Measurements from ENCODE around the gene EIF6.
"Not testable (repeated sequence)": the region's sequence is repeated elsewhere in the genome, so short reads cannot be mapped to it uniquely, and the experiment has no call there.

Gene EIF6

DNA sequence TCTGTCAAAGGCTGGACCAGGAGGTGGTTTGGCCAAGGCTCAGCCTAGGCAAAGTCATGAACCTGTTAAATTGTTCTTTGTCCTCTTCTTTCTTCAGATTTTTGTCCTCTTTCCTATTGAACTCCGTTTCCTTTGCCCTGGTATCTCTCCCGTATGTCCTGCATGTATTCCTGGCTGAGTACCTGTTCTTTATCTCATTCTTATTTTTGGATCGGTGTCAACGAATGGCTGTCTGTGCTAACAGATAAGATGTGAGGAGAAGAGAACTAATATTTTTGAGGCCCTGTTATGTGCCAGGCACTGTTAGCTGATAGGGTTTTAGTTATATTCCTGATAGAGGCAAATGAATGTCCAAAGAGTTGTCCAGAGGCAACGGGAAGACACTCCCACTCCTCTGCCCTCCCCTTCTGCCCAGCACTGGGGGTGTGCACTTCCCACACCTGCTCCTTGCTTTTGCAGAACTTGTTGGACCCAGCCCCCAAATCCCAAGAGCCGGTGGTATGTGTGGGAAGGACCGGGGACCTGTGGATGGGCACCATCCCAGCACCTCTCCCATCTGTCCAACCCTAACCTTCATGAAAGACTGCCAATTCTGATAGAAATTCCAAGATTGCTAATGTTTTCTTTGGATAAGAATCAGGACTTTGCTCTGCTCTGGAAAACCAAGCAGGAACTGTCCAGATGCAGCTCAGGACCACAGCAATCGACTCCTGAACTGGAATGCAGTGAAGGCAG lies 27.2 kb downstream of the EIF6 start:
- H3K27me3 ChIP-seq, result no peaks in the 10 kb centered on the region

DNA sequence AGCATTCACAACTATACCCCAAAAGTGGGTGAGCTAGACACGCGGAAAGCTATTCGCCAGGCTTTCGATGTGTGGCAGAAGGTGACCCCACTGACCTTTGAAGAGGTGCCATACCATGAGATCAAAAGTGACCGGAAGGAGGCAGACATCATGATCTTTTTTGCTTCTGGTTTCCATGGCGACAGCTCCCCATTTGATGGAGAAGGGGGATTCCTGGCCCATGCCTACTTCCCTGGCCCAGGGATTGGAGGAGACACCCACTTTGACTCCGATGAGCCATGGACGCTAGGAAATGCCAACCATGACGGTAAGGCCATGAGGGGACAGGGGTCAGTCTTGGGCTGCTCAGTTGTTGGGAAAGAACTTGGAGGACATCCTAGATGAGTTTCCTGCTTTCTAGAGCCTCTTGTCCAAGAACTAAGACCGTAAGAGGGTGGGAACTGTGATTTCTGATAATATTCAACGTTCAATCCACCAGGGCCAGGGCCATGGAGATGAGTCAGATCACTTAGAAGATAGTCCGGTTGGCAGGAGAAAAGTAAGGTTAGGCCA lies 30.0 kb downstream of the EIF6 start:
- H3K4me1 ChIP-seq, result peaks cover 0 to 8% (median 2%) of the 10 kb centered on the region in 4 donors
- H3K27me3 ChIP-seq, result no peaks in the 10 kb centered on the region
- H3K4me3 ChIP-seq, result no peak overlapping the region
- intact Hi-C loops (cut with DNase I; ENCODE audit: low total_unique reads), result no loop called here
- H3K27ac ChIP-seq, result no peak overlapping the region
- H3K36me3 ChIP-seq, result peaks cover 0 to 12% (median 0%) of the 10 kb centered on the region in 3 donors
- DNase-seq, result no peak
- TF ChIP-seq, protein P1, sequence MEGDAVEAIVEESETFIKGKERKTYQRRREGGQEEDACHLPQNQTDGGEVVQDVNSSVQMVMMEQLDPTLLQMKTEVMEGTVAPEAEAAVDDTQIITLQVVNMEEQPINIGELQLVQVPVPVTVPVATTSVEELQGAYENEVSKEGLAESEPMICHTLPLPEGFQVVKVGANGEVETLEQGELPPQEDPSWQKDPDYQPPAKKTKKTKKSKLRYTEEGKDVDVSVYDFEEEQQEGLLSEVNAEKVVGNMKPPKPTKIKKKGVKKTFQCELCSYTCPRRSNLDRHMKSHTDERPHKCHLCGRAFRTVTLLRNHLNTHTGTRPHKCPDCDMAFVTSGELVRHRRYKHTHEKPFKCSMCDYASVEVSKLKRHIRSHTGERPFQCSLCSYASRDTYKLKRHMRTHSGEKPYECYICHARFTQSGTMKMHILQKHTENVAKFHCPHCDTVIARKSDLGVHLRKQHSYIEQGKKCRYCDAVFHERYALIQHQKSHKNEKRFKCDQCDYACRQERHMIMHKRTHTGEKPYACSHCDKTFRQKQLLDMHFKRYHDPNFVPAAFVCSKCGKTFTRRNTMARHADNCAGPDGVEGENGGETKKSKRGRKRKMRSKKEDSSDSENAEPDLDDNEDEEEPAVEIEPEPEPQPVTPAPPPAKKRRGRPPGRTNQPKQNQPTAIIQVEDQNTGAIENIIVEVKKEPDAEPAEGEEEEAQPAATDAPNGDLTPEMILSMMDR (IDR thresholded peaks at IDR 0.05), result no peak
- no peaks in the 10 kb centered on the region for H3K9me3 ChIP-seq

More for the DNA sequence above, 27.2 kb downstream of the EIF6 start:
- H3K36me3 ChIP-seq, result peaks cover 0 to 9% (median 0%) of the 10 kb centered on the region in 3 donors
- H3K9me3 ChIP-seq, result no peaks in the 10 kb centered on the region
- H3K4me1 ChIP-seq, result peaks cover 0 to 13% (median 2%) of the 10 kb centered on the region in 4 donors
- intact Hi-C loops (cut with DNase I; ENCODE audit: low total_unique reads), result no loop called here
- H3K27ac ChIP-seq, result no peak overlapping the region
- no peak overlapping the region for H3K4me3 ChIP-seq
- TF ChIP-seq, protein P1 (IDR thresholded peaks at IDR 0.05), result no peak
- DNase-seq, result no peak

DNA sequence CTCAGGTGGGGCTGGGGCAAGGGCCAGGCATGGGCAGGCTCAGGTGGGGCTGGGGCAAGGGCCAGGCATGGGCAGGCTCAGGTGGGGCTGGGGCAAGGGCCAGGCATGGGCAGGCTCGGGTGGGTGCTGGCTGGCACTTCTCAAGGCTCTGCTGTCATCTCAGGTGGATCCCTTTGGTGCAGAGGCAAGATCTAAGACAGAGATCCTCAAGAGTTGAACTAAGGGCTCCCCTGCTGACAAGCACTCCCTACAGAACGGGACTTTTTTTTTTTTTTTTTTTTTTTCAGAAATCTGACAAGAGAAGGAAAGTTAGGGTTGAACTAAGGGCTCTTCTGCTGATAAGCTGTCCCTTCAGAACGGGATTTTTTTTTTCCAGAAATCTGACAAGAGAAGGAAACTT lies 31.6 kb downstream of the EIF6 start:
- H3K9me3 ChIP-seq, result no peaks in the 10 kb centered on the region
- H3K27ac ChIP-seq, result no peak overlapping the region
- DNase-seq, result no peak
- intact Hi-C loops (cut with DNase I; ENCODE audit: low total_unique reads), result no loop called here
- TF ChIP-seq, protein P1 (IDR thresholded peaks at IDR 0.05), result no peak
- H3K4me3 ChIP-seq, result no peak overlapping the region
- peaks cover 0 to 12% (median 0%) of the 10 kb centered on the region in 3 donors for H3K36me3 ChIP-seq
- peaks cover 0 to 8% (median 2%) of the 10 kb centered on the region in 4 donors for H3K4me1 ChIP-seq
- no peaks in the 10 kb centered on the region for H3K27me3 ChIP-seq

DNA sequence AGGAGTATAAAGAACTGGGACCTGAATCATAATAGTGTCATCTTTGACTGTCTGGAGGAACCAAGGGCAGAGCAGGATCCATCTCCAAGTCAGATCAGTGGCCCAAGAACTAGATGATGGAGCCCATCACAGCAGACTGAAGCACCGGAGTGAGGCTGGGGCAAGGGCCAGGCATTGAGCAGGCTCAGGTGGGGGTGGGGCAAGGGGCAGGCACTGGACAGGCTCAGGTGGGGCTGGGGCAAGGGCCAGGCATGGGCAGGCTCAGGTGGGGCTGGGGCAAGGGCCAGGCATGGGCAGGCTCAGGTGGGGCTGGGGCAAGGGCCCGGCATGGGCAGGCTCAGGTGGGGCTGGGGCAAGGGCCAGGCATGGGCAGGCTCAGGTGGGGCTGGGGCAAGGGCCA lies 32.0 kb downstream of the EIF6 start:
- intact Hi-C loops (cut with DNase I; ENCODE audit: low total_unique reads); H3K27me3 ChIP-seq; H3K9me3 ChIP-seq; DNase-seq; H3K4me1 ChIP-seq; H3K27ac ChIP-seq; H3K4me3 ChIP-seq: not testable (repeated sequence)
- peaks cover 0 to 12% (median 2%) of the 10 kb centered on the region in 3 donors for H3K36me3 ChIP-seq

DNA sequence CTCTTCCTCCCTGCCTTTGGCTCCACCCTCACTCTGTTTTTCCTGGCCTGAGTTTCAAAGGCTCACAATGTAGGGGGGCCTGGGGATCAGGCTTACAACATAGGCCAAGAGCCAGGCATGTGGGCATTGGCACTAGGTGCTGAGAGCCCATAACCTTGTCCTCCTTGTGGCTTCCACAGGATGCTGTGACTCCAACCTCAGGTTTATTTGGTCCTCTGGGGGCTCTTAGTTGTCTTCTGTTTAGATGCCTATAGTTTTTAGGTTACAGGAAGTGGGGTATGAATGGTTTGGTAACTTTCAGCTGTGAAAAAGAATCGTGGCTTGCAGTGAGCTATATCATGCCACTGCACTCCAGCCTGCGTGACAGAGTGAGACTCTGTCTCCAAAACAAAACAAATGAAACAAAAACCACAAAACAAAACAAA lies 32.5 kb downstream of the EIF6 start:
- no peak for DNase-seq
- H3K27me3 ChIP-seq, result no peaks in the 10 kb centered on the region
- intact Hi-C loops (cut with DNase I; ENCODE audit: low total_unique reads), result no loop called here
- H3K4me3 ChIP-seq, result no peak overlapping the region
- H3K27ac ChIP-seq, result no peak overlapping the region
- H3K4me1 ChIP-seq, result no peaks in the 10 kb centered on the region
- no peaks in the 10 kb centered on the region for H3K9me3 ChIP-seq
- TF ChIP-seq, protein P1 (IDR thresholded peaks at IDR 0.05), result no peak
- peaks cover 0 to 12% (median 6%) of the 10 kb centered on the region in 3 donors for H3K36me3 ChIP-seq

DNA sequence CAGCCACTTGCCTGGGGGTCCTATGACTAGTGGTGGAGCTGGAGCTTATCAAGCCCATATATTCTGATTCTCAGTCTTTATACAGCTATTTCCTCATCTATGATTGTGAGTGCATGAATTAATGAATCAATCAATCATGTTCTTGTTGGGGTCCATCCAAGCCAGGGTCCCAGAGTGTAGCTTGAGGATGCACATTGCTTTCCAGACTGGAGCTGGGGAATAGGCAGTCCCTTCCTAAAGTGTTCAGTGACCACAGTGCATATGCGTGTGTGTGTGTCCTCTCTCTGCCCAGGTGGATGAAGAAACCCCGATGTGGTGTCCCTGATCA lies 33.0 kb downstream of the EIF6 start:
- Histone ChIP-seq H3K36me3 (peaks cover 0 to 17% (median 6%) of the 10 kb centered on the region in 3 donors), H3K4me1 (no peaks in the 10 kb centered on the region), H3K27me3 (no peaks in the 10 kb centered on the region), H3K4me3 (no peak overlapping the region), H3K9me3 (no peaks in the 10 kb centered on the region), H3K27ac (no peak overlapping the region)
- no peak for DNase-seq
- TF ChIP-seq, protein P1 (IDR thresholded peaks at IDR 0.05), result no peak
- intact Hi-C loops (cut with DNase I; ENCODE audit: low total_unique reads), result no loop called here

Data from tibial artery (tissue), 4 donors.